ENCODE data around the gene PAMR1.

- no peak for TF ChIP-seq CTCF (IDR thresholded peaks at IDR 0.05)
- no peak for TF ChIP-seq POLR2A (IDR thresholded peaks at IDR 0.05)
Observed at GRCh38 chr11:35388061-35388460, 137.4 kb downstream of the PAMR1 start.

Measured in ovary (tissue), 3 donors.